GM19328 (cell line): ENCODE results near the gene POU1F1.
"Not testable (repeated sequence)": the region's sequence is repeated elsewhere in the genome, so short reads cannot be mapped to it uniquely, and the experiment has no call there.

Experiments used
- ATAC-seq: cut with Tn5 transposase; IDR thresholded peaks from one replicate; pipeline ENCODE4 v1.9.1; 2021; ENCODE audit warnings: mild to moderate bottlenecking, moderate library complexity; ENCODE audit not compliant: unreplicated experiment

POU1F1 gene

GRCh38 chr3:87260270-87260669 lies 16.1 kb downstream of the POU1F1 start:
- ATAC-seq, result peak; percentile 73

DNA sequence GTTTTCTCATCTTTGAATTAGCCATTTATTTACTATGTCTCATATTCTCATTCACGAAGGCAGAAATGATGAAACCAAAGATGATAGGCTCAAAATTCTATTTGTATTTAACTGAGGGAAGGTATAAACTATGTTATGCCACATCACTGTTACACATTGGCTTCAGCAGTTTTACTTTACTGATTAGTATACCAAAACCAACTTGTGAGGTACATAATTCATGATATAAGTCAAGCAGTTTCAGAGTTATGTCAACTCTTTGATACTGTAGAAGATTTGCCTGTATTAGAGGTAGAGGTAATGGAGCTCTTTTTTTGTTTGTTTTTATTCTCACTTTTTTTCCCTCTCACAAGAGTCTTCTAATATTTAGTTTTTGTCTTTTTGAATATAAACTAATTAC lies 26.4 kb downstream of the POU1F1 start:
- no peak for ATAC-seq

GRCh38 chr3:87248831-87249230 lies 27.6 kb downstream of the POU1F1 start:
- ATAC-seq, result no peak

- not testable (repeated sequence) for ATAC-seq
Measured at GRCh38 chr3:87248231-87248630, 28.2 kb downstream of the POU1F1 start.

GRCh38 chr3:87247430-87247773 lies 29.0 kb downstream of the POU1F1 start:
- no peak for ATAC-seq

DNA sequence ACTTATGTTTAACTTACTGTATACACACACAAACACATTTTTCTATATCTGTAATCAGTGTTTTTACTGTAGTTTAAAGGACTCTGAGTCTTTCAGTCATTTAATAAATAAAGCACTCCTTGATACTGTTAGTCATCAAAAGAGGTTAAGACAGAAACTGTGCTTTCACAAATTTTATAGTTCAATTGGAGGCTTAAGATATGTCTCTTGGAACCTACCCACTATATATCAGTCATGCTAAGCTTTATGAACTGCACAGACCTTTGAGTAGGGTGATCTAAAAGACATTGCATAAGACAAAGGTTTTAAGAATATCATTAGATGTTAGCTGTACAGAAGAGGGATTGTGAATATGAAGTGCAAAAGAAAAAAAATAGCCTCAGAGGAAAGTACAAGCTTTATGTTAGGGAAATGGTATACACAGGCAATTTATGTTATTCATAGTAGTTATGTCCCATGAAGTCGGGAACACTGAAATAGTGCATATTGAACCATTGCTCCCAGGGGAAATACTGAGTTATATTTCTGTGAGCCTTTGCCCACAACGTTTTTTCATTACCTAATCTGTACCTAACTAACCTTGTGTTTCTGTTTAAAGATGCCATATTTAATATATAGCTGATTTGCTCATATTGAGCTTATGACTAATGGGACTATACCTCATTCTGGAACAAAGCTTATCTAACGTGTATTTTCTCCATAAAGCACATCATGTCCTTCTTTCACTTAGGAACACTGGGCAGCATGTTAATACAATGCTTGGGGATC lies 29.5 kb downstream of the POU1F1 start:
- no peak for ATAC-seq

- ATAC-seq, result no peak
Measured at GRCh38 chr3:87236093-87236492, 40.3 kb downstream of the POU1F1 start.

- no peak for ATAC-seq
Measured at GRCh38 chr3:87233805-87234204, 42.6 kb downstream of the POU1F1 start.

GRCh38 chr3:87229113-87229512 lies 47.3 kb downstream of the POU1F1 start:
- no peak for ATAC-seq

DNA sequence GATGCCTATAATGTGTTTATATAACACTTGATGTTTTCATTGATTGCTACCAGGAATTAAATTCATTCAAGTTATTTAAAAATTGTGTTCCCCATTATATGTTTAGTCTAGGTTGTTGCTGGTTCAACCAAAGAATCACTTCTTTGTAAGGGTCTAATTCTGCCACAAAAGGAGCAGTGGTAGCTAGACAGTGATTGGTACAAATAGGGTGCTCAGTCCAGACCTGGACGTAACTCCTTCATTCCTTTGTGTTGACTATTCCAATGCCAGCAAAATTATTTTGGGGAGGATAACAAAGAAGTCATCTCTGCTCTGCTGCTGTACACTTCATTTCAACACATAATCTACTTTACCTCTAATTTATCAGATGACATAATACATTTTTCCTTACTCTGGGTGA lies 48.1 kb downstream of the POU1F1 start:
- ATAC-seq, result no peak

GRCh38 chr3:87227835-87228144 lies 48.6 kb downstream of the POU1F1 start:
- ATAC-seq, result no peak

GRCh38 chr3:87227104-87227834 lies 49.1 kb downstream of the POU1F1 start, which contains the start of gene CHMP2B:
CHMP2B (plus strand) TSS chr3:87227309; CDS start chr3:87227523, 214 bp downstream.
- peak; percentile 97 for ATAC-seq

DNA sequence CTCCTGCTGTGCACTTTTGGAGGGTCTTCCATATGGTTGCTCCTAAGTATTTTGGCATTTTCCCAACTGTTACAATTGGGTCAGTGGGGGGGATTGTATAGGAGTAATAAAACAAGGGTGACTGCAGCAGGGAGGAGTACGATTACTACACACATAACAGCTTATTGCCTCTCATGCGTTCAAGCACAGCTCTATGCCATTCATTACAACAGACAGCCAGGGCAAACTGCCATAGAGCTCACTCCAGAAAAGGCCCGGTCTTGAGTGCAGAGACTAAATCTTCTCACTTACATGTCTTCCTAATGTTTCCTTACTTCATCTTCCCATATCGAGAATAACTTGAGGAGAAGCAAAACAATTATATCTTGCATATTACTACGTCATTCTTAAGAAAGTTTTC lies 50.7 kb downstream of the POU1F1 start:
- ATAC-seq, result no peak

GRCh38 chr3:87219611-87220010 lies 56.8 kb downstream of the POU1F1 start:
- ATAC-seq, result no peak

DNA sequence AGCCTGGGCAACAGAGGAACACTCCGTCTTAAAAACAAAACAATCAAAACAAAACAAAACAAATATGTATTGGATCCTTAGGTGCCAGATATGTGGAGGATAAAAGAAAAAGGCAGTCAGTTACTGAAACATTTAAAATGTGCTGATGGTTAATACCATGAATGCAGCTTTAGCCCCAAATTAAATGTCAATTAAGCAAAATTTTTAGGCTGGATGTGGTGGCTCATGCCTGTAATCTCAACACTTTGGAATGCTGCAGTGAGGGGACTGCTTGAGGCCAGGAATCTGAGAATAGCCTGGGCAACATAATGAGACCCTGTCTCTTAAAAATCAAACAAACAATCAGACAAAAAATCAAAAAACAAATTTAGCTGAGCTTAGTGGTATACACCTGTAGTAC lies 57.8 kb downstream of the POU1F1 start:
- no peak for ATAC-seq
